T47D (cell line): Measurements from ENCODE around the gene IMPG1.

Experiments used
- DNase-seq, 2 experiments: peaks; one replicate each; pipeline versions ENCODE4 v3.0.0 to v3.0.0-alpha.2; 2011 to 2012; ENCODE audit warnings: low read depth in 1 of 2, low spot score in 1 of 2
- JUND ChIP-seq: IDR thresholded peaks from 2 replicates; pipeline ENCODE4 v1.6.1; 2012; ENCODE audit warnings: low read depth
- in situ Hi-C: cut with HindIII; loops from 2 replicates; pipeline ENCODE4 v1.10.0; 2016; ENCODE audit warnings: low sequenced_read_pairs, low pct_unique_long_range_greater_than_20kb

The IMPG1 gene

GRCh38 chr6:75896526-75896925, 175.9 kb downstream of the IMPG1 start:
- TF ChIP-seq JUND: no peak
- DNase-seq: no peak
- in situ Hi-C loops: no loop called here

DNA sequence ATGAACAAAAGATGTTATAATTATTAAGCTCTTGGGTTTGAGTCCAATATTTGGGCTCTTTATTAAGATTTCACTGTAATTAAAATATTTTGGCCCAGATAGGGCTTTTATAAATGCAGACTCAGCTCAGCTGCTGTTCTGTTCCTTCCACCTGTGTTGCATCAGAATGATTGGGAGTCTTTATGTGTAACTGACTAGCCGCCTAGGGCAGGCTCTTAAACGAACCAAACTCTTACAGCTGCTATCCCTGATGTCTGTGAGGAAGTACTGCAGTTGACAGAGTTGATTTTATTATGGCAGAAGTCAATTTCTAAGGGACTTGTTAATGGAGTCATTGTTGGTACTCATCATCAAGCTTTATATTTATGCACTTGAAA, 178.7 kb downstream of the IMPG1 start:
- in situ Hi-C loops: no loop called here
- peak in 1 of 2 experiments; percentile 6 for DNase-seq
- TF ChIP-seq JUND: no peak

DNA sequence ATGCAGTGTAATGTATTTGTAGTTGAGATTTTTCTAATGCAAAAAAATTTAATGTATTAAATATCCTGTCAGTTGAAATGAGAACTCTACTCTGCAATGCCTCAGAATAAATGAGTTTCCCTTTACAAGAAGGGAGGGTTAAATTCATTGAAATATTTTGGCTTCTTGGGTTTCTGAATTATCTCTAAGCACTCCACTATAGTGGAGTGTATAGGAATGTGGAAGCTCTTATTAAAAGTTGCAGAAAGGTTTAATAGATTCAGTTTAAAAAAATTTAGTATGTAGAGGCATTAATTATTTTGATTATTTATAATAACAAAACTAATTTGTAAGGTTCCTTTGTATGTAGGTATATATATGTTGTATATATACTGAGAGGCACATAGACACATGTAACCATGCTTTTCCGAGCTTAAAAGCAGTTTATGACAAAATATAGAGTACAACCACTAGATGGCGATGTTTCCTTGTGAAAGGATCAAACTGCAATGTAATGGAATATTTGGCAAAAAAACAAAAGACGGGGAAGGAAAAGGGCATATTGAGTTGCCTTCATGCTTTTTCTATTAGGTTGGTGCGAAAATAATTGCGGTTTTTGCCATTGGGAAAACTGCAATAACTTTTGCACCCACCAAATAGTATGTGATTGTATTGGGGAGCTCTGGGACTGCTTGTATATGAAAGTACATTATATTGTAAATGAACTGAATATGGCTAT, 179.2 kb downstream of the IMPG1 start:
- in situ Hi-C loops: no loop called here
- DNase-seq: peak in 1 of 2 experiments; percentile 71
- no peak for TF ChIP-seq JUND

DNA sequence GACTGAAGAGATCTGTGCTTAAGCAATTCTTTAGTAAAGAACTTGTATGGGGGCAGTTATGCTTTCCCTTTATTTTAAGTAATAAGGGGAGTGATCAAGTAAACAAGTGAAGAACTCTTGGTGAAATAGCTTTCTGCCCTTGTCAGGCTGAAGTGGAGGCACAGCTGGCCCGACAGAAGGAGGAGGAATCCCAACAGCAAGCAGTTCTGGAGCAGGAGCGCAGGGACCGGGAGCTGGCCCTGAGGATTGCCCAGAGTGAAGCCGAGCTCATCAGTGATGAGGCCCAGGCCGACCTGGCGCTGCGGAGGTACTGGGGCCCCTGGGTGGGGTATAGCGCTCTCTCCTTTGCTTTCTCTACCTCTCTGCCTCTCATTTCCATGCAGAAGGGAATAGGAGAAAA, 180.1 kb downstream of the IMPG1 start:
- DNase-seq: no peak
- in situ Hi-C loops: no loop called here
- no peak for TF ChIP-seq JUND

GRCh38 chr6:75884822-75885221, 187.6 kb downstream of the IMPG1 start:
- in situ Hi-C loops: no loop called here

DNA sequence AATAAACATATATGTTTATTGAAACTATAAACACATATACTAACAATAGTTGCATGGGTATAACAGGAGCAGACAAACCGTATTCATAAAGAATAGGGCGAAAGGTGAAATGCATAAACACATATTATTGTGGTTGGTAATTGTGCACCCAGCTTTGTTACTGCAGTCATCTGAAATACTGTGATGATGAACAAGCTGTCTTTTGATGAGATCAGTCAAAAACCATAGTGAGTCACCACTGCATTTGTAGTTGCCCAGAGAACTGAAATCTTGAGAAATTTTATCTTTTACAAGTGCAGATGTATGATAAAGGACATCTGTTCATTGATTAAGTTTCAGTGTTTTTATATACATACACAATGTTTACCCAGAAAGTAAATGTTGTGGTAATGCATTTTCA, 189.7 kb downstream of the IMPG1 start:
- DNase-seq: no peak
- in situ Hi-C loops: no loop called here
- TF ChIP-seq JUND: no peak

More at GRCh38 chr6:75884822-75885221, 187.6 kb downstream of the IMPG1 start:
- no peak for TF ChIP-seq JUND
- no peak for DNase-seq

GRCh38 chr6:75880305-75880704, 192.2 kb downstream of the IMPG1 start:
- in situ Hi-C loops: no loop called here
- no peak for DNase-seq
- no peak for TF ChIP-seq JUND

GRCh38 chr6:75876152-75876551, 196.3 kb downstream of the IMPG1 start:
- DNase-seq: no peak
- no peak for TF ChIP-seq JUND
- in situ Hi-C loops: no loop called here

DNA sequence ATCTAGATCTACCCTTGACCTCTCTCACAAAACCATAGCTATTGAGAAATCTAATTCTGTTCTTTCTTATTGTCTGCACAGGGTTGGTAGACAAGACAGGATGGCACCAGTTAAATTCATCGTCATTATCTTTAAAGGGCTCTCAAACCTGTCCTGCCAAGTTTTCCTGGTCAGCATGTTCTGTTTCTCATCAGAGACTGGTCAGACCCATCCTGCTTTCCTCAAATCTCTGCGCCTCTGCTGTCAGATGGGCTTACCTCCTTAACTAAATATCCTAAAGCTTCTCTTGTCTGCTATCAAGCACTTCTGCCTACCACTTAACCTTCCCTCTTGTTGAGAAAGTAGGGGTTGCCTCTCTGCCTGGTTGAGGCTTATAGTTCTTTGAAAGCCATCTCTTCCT, 198.2 kb downstream of the IMPG1 start:
- in situ Hi-C loops: no loop called here
- TF ChIP-seq JUND: no peak
- DNase-seq: no peak
